Fibroblast of skin of left biceps (primary cell): ENCODE measurements around the gene SETD5.
"Not testable (repeated sequence)": the region's sequence is repeated elsewhere in the genome, so short reads cannot be mapped to it uniquely, and the experiment has no call there.

ENCODE experiments used
- DNase-seq, 2 experiments: peaks; one replicate each; pipeline ENCODE4 v3.0.0-alpha.2; 2013; ENCODE audit warnings: low read depth in 2 of 2

The SETD5 gene

GRCh38 chr3:9455596-9456131 lies 58.2 kb downstream of the SETD5 start:
- no peak for DNase-seq

DNA sequence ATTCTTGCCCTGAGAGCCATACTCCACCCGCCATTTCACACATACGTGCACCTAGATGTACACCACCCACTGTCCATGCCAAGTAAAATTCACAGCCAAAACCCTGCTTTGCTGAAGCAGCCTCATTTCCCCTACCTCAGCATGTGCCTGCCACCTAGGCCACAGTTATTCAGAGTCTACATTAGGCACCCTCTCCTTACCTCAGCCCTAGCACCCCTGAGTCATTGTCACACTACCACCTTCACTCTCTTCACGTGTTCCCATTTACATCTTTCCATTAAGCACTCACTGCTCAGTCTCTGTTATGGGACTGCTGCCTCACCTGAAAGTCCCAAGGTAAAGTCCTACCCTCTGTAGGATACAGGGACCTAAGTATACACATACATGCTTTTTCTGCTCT lies 70.0 kb downstream of the SETD5 start:
- no peak for DNase-seq

DNA sequence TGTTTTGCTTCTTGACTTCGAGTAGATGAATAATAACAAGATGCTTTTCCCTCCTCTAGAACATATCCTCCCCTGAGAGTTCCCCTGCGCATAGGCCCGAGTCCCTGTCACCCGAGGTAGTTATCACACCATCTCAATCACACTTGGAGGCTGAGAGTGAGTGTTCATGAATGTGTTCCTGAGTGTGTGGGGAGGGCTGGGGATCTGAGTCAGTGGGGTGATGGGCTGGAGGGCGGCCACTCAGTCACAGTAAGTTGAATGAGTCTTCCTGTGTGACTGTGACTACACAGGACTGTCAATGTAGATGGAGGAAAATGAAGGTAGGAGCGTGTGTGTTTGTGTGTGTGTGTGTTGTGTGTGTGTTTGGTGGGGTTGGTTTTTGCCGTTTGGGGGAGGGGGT lies 71.0 kb downstream of the SETD5 start:
- DNase-seq = no peak

GRCh38 chr3:9469986-9470385 lies 72.6 kb downstream of the SETD5 start:
- DNase-seq = no peak

- DNase-seq = peak; percentile 4
Measured at GRCh38 chr3:9473496-9474065, 76.2 kb downstream of the SETD5 start.

- DNase-seq = no peak
Measured at GRCh38 chr3:9474482-9474881, 77.1 kb downstream of the SETD5 start.

DNA sequence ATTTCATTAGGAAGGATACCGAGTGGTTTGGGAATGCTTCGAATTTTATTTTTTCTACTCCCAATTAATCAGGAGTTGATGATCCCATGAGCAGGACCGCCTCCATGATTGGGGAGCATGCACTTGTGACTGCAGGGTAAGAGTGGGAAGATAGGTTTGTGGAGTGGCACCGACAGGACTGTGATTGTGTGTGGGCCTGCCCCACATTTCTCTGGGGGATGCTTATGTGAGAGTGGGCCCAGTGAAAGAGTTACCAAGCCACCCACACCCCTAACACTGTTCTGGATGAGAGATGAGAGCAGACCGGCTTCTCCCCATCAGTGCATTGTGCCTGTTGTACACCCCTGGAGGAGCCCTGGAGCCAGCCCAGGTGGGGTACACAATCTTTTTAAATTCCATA lies 79.5 kb downstream of the SETD5 start:
- DNase-seq = no peak

- DNase-seq = no peak
Measured at GRCh38 chr3:9480265-9480664, 82.8 kb downstream of the SETD5 start.

DNA sequence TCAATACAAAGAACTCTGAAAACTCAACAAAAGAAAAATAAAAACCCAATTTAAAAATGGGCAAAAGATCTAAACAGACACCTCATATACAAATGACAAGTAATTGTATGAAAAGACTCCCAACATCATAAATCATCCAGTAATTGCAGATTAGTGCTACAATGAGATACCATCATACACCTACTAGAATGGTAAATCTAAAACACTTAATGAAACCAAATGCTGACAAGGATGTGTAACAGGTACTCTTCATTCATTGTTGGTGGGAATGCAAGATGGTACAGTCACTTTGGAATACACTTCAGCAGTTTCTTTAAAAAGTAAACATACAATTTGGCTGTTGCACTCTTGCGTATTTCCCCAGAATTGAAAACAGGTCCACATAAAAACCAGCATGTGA lies 87.8 kb downstream of the SETD5 start:
- no peak for DNase-seq

- DNase-seq = no peak
Measured at GRCh38 chr3:9491506-9491905, 94.1 kb downstream of the SETD5 start.

- not testable (repeated sequence) for DNase-seq
Measured at GRCh38 chr3:9494036-9494435, 96.6 kb downstream of the SETD5 start.

DNA sequence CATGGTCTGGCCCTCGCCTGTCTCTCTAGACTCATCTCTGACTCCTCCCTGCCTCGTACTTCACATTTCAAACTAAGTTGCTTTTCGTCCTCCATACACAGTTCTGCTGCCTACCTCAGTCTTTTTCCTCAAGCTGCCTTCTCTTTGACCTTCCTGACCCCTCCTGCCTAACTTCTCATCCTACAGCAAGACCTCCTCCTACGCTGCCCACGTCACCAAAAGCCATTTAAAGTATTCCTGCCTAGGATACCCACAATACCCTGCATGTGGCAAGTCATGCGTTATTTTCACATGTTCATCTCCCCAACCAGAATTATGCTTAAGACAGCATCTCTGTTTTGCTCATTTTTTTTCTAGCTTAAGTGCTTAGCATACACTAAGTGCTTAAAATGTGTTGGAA lies 99.5 kb downstream of the SETD5 start:
- DNase-seq = no peak

DNA sequence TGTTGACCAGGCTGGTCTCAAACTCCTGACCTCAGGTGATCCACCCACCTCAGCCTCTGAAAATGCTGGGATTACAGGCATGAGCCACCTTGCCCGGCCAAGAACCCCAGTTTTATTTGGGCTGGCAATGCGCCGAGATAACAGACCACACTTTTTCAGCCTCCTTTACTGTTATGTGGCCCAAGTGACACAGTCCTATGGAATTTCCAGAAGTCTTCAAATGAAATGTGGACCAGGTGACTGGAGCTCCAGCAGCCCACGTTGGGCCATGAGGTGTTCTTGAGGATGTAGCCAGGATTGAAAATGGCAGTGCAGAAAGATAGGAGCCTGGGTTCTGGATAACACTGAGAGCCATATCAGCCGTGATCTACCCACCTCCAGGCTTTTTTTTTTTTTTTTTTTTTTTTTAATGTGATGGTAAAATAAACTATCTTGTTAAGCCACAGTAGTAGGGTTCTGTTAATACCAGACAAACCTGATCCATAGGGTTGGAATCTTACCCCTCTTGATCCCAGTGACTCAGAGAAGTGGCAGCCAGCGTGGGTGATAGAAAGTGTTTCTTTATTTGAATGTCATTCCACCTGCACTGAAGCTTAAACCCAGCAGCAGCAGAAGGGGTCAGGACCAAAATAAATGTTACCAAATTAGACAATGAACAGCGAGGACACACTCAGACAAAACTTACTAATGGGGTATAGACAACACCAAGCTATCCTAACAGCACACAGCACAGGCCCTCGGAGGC lies 100.6 kb downstream of the SETD5 start:
- DNase-seq = no peak

- no peak for DNase-seq
Measured at GRCh38 chr3:9498781-9499180, 101.4 kb downstream of the SETD5 start.

DNA sequence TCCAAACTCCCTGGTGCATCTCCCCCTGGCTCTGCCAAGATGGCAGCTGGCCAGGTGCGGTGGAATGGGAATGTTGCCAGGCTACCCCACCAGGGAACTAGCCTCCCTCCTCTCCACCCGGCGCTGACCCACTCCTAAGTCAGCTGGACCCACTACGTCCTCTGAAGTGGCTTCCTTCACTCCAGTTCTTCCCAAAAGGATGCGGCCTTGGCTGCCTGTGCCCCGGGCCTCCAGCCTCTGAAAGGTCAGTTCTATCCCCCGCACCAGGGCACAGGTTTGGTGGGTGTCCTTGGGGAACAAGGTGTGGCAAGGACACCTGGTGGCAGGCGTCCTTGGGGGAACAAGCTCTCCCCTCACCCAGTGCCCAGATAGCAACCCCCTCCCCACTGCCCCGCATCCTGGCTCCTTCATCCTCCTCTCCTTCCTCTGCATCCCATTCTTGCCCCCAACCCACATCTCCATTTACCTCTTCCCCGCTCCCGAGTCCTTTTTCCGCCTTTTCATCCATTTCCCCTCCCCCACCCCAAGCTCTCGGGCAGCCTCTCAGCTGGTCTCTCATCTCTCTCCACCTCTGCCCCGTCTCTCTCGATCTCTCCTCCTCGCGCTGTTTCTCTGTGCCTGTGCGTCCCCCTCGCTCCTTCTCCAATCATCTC lies 102.2 kb downstream of the SETD5 start:
- DNase-seq = no peak

- DNase-seq = no peak
Measured at GRCh38 chr3:9500108-9501050, 103.0 kb downstream of the SETD5 start.

DNA sequence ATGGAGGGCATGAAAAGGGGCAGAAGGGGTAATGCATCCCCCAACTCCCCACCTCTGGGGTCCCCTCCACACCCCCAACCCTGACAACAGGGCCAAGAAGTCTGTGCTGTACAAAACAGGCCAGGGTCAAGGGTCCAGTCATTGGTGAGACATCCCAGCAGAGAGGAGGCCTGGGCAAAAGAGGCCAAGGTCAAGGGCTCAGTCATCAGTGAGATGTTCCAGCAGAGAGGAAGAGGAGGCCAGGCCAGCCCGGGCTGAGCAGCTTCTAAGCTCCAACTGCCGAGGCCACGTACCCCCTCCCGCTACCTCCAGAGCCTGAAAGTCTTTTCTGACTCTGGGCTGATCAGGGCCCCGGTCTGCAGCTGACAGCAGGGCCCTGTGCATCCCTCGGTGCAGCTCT lies 103.8 kb downstream of the SETD5 start:
- no peak for DNase-seq

GRCh38 chr3:9503283-9503682 lies 105.9 kb downstream of the SETD5 start:
- peak in 1 of 2 experiments; percentile 8 for DNase-seq

GRCh38 chr3:9507586-9508578 lies 110.5 kb downstream of the SETD5 start:
- DNase-seq = no peak

- DNase-seq = no peak
Measured at GRCh38 chr3:9508781-9509180, 111.4 kb downstream of the SETD5 start.
